Activated CD8-positive, alpha-beta memory T cell treated with anti-CD3 and anti-CD28 coated beads for 4 hours (primary cell): ENCODE data around the gene HPSE2.
"Not testable (repeated sequence)": the region's sequence is repeated elsewhere in the genome, so short reads cannot be mapped to it uniquely, and the experiment has no call there.

Experiments used
- DNase-seq, 2 donors: peaks; one replicate each; pipeline ENCODE4 v3.0.0-alpha.2; 2020; ENCODE audit warnings: low read depth in 2 of 2

Gene HPSE2

DNA sequence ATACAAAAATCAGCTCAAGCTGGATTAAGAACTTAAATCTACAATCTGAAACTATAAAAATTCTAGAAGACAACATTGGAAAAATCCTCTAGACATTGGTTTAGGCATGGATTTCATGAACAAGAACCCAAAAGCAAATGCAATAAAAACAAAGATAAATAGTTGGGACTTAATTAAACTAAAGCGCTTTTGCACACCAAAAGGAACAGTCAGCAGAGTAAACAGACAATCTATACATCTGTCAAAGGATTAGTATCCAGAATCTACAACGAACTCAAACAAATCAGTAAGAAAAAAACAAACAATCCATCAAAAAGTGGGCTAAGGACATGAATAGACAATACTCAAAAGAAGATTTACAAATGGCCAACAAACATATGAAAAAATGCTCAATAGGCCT lies 733.1 kb downstream of the HPSE2 start:
- DNase-seq: not testable (repeated sequence)

DNA sequence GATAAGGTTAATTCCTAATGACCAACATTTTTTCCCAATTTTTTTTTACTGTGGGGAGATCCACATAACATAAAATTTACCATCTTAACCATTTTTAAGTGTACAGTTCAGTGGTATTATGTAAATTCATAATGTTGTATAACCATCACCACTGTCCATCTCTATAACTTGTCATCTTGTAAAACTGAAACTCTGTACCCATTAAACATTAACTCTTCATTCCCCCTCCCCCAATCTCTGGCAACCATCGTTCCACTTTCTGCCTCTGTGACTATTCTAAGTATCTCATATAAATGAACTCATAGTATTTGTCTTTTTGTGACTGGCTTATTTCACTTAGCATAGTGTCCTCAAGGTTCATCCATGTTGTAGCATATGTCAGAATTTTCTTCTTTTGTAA lies 742.9 kb downstream of the HPSE2 start:
- DNase-seq: no peak

DNA sequence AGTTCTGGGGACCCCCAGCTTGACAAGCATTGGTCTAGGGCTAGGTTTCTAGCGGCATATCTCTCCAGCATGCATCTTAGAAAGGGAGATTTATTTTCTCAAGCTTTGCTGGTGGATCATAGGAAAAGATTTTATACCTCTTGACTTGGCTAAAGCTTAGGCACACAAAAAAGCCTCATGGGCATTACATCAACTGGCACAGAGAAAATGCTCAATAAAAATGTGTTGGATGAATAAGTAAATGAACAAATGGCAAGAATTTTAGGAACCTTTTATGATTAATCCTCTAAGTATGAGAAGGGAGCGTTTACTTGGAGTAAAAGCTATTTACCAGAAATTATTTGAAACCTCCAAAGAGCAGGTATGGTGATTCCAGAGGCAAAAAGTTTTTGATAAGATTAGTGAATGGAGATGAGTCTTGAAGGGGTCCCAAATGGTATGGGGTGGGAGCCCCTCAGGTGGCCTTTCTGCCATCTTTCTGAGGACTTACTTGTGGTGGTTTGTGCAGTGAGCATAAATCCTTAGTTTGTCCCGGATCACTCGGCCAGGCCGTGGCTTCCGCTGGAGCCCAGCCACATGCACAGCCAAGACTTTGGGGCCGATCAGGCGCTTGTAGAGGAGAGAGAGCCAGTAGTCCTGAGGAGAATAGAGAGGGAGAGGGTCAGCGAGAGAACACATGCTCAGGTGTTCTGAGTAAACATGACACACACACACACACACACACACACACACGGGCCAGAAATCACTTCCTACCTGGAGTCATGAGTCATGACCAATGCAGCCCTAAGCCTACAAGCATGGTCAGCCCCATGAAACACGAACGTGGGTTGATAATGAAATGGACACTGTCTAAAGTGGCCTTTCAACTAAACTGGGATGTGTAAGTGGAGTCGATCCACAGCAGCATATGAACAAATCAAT lies 745.8 kb downstream of the HPSE2 start:
- no peak for DNase-seq

DNA sequence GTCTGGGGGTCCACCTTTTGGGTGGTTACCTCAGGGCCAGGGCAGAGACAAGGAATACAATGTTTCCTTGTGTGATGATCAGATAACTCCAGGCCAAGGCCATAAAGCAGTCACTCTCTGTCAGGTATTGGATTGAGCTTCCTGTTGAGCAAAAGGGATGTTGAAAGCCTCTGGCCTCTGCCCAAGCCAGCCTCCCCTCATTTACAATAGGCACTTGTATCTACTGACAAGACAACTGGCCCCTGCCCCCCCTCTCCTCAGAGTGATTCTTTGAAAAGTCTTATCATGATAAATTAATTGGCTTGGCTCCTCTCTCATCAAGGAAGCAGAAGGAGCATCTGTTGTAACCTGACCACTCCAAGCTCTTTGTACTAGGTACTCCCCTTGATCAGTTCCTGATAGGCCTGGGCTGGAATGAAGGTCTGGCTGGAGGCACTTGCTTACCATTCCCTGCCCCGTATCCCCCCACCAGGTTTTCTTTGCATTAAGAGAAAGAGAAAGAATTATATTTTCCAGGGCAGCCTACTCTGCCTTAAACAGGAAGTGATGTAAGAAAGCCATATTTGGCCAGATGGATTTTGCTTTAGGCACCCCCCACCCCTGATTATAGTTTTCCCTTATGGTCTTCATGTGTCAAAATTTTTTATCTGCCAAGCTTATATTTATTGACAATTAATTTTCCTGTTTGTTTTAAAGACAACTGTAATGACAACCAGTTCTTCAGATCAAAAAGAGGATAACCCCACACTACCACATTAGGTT lies 746.8 kb downstream of the HPSE2 start:
- DNase-seq: no peak

DNA sequence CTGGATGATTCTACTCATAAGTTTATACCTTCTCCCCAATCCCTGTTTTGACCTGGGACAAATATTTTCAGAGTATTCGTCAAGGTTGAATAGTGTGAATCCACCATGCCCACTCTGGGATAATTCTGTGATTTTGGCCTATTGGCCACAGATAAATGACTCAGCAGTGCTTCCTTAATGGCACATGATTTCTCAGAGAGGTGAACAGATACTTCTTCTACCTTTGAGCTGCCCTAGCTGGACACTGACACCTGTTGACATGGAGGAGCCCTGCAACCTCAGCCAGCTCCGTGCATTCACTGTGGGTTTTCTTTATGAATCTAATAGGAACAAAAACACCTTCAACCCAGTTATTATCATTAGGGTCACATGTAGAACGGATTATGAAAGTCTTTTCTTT lies 748.0 kb downstream of the HPSE2 start:
- no peak for DNase-seq

DNA sequence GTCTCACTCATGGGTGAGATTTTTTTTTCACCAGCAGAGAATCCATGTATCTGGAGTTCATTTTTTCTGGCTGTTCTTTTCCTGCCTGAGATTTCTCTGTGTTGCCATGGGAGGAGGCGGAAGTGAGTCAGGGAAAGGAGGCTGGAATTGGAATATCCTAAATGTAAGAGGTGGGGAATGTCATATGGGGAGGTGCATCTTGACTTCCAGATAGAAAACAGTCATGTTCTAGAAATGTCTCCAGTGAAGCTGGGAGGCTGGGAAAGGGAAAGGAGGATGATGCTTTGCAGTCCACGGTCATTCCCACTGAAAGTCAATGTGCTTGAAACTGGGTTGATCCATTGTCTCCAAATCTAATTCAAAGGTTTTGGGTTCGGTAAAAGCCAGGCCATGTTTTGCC lies 749.2 kb downstream of the HPSE2 start:
- no peak for DNase-seq

DNA sequence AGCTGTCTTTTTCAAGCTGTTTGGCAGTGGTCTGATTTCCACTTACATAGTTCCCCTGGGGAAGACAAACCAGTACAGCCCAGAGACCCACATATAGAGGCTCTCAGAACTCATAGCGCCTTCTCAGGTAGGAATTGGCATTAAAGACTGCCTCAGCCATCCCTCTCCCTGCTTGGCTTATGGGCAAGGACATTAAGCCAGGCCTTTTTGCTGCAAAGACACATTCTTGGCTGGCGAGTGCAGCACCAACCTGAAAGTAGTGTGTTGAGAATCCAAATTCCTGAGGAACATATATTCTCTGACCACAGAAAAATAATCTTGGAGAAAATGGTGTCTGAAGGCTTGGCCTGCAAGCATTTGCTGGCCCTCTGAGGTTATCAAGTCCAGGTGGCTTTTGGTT lies 749.7 kb downstream of the HPSE2 start:
- DNase-seq: no peak

DNA sequence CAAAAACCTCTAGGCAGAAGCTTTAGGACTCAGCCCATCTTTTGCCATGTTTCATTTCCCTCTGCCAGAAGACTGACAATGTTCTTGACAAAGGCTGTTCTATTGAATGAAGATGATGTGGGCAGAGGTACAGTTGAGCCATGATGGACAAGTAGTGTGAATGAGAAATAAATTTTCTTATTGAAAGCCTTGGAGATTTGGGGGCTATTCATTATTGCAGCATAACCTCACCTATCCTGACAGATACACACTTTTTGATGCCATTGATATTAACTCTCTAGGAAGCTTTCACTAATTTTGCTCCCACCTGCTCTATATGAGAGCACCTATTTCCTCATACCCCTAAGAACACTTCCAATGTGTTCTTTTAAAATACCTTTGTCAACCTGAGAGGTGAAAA lies 752.0 kb downstream of the HPSE2 start:
- no peak for DNase-seq

DNA sequence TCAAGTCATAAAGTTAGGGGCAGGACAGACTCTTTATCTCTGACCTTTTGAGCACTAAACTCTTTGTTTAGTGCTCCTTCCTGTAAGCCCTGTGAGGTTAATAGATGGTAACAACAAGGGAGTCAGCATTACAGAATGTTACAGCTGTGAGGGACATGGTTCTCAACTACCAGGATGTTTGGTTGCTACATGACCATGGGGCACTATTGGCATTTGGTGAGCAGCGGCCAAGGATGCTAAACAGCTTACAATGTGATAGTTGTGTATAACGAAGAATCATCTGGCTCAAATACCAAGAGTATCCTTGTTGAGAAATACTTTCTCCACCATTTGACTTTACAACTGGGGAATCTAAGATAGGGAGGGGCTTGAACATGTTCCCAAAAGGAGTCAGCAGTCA lies 753.6 kb downstream of the HPSE2 start:
- DNase-seq: no peak

DNA sequence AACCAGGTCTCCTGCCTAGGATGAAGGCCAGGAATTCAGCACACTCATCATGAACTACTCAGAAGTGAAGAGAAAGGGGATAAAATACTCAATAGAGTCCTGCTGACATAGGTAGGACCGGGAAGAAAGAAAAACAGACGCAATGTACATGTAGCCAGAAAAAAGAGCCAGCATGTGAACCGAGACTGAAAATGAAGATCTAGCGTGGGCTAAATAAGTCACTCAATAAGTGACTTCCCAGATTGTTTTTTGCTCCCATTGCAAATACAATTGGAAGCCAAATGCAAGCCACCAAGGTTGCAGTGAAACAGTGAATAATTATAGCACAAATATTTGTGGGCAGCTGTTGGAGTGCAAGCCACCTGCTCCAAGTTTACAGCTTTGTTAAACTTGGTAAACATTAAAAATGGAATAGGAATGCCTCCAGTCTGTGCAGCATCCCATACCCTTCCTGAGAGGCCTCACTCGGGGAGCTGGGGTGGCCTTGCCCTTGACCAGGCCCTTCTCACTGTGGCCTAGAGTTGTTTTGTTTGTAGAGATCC lies 754.2 kb downstream of the HPSE2 start:
- DNase-seq: no peak

DNA sequence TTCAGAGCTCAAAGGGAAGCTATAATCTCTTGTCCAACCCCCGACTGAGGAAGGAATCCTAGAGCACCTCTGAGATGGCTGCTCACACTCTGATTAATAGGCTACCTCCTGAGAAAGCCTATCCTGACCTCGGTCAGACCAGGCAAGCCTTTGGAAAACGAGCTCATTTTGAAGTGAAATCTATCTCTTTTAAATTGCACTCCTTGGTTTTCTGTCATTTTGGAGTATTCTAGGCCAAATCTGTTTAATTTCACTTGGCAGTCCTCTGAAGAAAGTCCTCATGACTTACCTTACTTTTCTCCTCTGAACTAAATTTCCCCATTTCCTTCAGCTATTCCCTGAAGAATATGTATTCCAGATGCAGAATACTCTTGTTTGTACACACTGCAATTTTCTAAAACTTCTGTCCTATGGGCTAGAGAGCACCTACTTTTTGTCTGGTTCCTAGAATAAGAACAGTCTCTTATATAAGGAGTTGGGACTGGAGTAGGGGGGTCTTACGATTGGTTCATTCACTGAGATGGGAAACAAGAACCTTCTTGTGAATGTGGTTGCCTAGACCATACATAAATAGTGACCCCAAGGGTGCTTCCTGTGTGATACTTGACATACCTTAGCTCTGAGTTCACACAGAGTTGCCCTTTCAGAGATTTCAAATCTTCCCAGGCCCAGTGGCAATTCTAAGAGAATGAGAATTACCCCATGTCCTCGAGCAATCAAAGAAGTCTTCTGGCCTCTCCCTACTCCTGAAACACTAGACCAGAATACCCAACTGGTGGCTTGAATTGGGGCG lies 757.0 kb downstream of the HPSE2 start:
- no peak for DNase-seq

DNA sequence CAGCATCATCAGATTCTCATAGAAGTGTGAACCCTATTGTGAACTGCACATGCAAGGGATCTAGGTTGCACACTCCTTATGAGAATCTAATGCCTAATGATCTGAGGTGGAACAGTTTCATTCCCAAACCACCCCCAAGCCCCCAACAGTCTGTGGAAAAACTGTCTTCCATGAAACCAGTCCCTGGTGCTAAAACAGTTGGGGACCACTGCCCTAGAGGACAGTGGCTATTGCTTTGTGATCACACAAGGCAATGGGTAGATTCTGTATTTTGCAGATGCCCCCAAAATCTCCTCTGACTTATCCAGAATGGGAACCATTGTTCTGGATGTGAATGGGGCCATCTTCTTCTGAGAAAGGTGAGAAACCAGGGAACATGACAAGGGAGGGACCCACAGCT lies 757.8 kb downstream of the HPSE2 start:
- DNase-seq: no peak

DNA sequence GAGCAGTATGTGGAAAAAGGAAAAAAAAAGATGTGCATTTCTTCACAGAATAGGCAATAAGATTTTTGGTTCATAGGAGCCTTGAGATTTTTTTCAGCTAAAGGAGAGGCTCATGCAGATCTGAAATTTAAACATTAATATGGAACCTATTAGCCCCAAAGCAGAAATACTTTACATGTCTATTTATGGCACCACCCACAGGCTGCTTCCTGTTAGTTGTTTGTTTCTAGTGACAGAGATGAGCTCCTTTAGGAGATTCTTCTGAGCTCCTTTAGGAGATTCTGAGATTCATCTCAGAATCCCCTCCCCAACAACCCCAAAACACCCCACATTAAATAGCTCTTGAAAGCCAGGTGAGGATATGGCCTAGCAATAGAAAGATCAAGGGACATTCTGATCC lies 761.0 kb downstream of the HPSE2 start:
- DNase-seq: no peak

DNA sequence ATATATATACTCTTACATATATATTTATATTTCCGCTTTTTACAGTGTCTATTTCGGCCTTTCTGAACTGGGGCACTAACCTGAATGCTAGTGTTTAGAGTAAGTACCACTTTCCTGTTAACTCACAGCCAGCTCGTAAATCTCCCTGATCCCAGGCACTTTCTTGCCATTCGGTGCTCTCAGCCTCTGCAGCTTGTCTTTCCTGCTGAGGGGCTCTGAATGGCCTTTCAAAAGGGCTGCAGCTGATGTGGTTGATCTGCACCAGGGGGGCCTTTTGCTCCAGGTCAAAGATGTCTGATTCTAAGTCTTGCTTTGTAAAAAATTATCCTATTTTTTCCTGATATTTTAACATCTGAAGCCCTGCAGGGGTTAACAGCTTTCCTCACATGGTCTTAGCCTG lies 763.5 kb downstream of the HPSE2 start:
- DNase-seq: no peak

DNA sequence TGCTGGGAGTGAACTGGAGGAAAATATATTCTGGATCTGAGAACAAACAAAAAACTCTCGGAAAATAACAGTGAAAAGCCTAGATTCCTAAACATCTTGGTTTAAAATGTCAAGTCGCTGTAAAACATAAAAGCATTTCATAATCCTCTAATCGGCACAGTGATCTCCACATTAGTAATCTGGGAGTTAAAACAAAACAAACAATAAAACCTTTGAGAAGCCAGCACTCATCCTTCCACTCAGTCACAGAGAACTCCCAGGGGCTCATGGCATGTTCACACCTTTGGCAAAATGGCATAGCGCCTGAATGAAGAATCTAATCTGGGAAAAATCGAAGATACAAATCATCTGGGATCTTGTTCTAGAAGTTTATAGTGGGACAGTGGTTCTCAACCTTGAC lies 764.8 kb downstream of the HPSE2 start:
- DNase-seq: no peak

DNA sequence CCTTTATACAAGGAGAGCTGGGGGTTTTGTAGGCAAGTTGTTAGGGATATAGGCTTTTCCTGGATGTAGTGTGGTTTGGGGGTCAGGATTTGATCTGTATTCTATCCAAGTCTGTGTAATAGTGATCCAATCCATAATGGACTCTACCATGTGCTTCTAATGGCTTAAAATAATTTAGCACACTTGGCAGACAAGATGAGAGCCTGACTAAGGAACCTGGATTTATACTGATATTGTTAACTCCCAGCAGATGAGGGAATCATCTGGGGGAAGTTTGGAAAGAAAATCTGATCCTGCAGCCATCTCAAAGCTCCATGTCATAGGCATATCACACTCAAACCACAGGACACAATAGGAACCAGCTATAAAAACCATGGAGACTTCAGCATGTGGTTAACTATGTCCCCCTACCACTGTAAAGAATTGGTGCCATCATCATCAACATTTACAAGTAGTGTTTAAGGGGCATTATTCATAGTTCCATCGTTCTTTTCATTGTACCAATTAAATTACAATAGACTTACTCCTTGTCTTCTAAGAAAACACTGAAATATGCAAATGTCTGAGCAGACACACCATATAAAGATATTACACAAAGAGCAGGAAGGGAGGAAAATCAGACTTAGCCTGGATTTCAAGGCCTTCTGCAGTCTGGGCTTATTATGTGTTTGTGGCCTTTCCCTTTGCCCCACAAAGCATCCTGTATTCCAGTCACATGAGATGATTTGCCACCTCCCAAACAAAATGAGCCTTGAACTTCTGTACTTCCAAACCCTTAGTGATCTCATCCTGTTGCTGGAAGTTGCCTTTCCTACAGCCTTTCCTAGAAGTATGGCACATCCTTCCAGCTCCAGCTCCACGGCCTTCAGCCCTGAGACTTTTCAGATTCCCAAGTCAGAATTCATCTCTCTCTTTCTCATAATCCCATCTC lies 766.4 kb downstream of the HPSE2 start:
- DNase-seq: no peak

DNA sequence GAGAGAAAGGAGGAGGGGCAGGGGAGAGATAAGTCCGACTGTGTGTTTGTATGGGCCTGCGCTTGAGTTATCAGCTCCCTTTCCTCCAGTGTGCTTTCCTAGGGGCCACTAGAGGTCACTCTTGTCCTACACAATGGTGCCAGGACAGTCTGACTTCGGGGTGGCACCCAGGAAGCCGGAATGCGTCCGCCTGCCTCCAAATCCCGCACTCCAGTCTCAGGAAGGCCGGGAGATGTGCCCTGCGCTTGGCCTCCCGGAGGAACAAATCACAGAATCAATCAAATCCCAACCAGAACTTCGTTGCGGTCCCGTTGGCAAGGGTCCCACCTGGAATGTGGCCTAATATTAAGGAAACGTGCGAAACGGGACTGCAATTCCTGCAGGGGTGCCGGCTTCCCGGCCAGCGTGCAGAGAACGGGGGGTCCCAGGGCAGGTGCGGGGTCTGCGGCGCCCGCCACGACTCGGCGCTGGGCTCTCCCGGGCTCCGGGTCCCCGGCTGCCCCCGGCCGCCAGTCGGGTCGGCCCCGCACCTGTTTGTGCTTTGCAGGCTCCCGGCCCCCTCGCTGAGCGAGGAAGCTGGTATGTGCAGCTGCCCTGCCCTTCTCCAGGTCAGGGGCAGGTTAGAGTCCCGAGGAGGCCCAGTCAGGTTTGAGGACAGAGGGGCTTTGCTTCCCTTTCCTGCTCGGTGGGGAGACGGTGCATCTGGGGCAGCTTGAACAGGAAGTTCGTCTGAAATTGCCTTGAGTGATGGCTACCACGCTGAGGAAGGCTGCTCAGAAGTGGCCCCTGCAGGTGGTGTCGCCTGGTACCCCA lies 767.9 kb downstream of the HPSE2 start:
- DNase-seq: peak in 1 of 2 donors; percentile 35

DNA sequence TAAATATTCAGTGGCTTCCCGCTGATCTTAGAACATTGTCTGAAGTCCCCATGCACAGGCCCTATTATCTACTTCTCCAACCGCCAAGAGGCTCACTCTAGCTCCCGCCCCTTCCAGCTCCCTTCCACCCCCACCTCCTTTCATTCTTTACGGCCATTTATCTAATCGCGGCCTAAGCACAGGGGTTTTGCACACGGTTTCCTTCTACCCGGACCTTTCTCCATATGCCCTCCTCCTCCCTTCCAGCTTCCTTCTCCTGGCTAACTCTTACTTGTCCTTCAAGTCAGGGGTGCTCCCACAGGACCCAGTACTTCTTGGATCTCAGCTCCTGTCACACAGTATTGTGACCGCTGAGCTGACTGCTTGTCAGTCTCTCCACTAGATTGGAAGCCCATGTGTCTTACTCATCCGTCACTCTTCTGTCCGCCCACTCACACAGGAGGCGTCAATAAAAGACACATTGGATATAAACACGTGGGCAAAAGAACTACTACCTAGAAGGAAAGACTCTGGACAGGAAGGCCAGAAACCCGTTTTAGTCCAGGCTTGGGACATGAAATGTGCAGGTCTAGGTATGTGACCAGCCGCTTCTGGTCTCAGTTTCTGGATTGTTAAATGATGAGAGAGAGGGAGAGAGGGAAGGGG lies 768.7 kb downstream of the HPSE2 start:
- no peak for DNase-seq

DNA sequence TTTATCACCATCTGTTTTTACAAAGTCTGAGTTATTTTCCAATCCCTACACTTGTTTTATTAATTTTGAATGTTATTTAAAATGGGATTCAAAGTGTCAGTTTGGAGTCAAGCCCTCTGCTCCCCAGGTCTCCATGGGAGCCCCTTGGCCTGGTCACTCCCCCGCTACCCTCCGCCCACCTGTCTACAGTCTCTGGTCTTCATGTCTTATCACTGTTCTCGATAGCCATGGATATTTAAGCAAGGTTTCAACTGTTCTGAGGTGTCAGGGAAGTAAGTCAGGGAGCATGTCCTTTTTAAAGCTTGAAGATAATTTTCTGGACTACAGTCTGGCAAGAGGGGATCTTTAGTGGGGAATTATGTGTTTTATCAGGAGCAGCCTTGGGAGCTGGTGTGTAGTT lies 769.8 kb downstream of the HPSE2 start:
- no peak for DNase-seq
